ENCODE results near the gene FABP3. TPM values are rescaled to one million over a fixed set of nuclear protein-coding genes. Genes with fewer than 3 reads are reported as not detected.

FABP3 gene
- total RNA-seq, 2 donors from 2014 or later = 25.0 to 54.1 TPM

DNA sequence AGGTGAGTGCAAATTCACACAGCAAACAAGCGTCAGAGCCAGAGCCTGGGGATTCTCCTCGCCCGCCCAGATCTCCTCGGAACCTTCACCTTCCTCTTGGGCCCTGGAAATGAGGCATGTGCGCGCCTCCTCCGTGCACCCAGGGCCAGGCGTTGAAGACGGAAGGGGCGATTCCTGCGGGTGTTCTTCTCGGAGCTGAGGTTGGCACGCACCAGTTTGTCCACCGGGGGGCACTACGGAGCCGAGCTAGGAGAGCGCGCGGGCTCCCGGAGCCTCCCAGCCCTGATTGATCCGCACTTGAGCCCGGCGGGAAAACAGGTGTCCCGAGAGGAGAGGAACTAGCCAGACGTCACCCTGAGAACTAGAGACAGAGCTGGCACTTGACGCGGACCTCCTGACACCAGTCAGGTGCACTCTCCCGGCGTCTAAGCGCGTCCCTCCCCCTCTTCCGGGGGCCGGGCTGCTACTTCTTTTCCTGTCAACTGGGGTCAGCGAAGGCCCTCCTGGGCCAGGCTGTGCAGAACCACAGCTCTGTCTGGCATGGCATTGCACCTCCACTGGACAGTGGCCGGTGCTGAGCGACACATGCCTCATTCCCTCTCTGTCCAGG is 21.8 kb upstream of the FABP3 start:
- intact Hi-C loops (cut with DNase I) = loop anchor here (10.0 kb wide), 1 partner anchor 150 kb away; no protein-coding TSS in a partner anchor
- Histone ChIP-seq H3K36me3 (no peaks in the 10 kb centered on the region), H3K4me1 (replicated peaks) (peaks cover 1% of the 10 kb centered on the region)

DNA sequence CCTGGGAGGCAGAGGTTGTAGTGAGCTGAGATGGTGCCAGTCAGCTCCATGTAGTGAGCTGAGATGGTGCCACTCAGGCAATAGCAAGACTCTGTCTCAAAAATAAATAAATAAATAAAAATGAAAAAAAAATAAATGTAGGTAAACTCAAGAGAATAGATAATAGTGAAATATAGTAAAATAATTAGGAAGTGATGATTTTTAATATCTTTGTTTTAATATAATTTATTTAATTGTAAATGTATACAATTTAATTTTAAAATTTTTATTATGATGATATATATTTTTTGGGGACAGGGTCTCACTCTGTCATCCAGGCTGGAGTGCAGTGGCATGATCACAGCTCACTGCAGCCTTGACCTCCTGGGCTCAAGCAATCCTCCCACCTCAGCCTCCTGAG is 20.6 kb upstream of the FABP3 start:
- Histone ChIP-seq H3K27ac (no peak overlapping the region), H3K27me3 (replicated peaks; ENCODE audit: insufficient read depth) (no peaks in the 10 kb centered on the region), H3K9me3 (no peaks in the 10 kb centered on the region), H3K4me3 (no peak overlapping the region), H3K4me1 (replicated peaks) (peaks cover 4% of the 10 kb centered on the region), H3K36me3 (no peaks in the 10 kb centered on the region)
- DNase-seq (ENCODE audit: low spot score) = no peak
- no peak for TF ChIP-seq POLR2A (IDR thresholded peaks at IDR 0.05)
- TF ChIP-seq POLR2AphosphoS5 (IDR thresholded peaks at IDR 0.05) = no peak
- TF ChIP-seq, protein P1, sequence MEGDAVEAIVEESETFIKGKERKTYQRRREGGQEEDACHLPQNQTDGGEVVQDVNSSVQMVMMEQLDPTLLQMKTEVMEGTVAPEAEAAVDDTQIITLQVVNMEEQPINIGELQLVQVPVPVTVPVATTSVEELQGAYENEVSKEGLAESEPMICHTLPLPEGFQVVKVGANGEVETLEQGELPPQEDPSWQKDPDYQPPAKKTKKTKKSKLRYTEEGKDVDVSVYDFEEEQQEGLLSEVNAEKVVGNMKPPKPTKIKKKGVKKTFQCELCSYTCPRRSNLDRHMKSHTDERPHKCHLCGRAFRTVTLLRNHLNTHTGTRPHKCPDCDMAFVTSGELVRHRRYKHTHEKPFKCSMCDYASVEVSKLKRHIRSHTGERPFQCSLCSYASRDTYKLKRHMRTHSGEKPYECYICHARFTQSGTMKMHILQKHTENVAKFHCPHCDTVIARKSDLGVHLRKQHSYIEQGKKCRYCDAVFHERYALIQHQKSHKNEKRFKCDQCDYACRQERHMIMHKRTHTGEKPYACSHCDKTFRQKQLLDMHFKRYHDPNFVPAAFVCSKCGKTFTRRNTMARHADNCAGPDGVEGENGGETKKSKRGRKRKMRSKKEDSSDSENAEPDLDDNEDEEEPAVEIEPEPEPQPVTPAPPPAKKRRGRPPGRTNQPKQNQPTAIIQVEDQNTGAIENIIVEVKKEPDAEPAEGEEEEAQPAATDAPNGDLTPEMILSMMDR (IDR thresholded peaks at IDR 0.05) = no peak
- intact Hi-C loops (cut with DNase I) = loop anchor here (10.0 kb wide), 1 partner anchor 151 kb away; no protein-coding TSS in a partner anchor

More for the DNA sequence above, 21.8 kb upstream of the FABP3 start:
- H3K9me3 ChIP-seq = no peaks in the 10 kb centered on the region
- H3K27me3 ChIP-seq (replicated peaks; ENCODE audit: insufficient read depth) = no peaks in the 10 kb centered on the region
- H3K27ac ChIP-seq = peak overlapping the region in 1 of 2 donors; percentile 7
- peak overlapping the region in 1 of 2 donors; percentile 28 for H3K4me3 ChIP-seq
- DNase-seq (ENCODE audit: low spot score) = peak; percentile 84
- 3% methylated on average over 33 of the region's 36 CpGs for WGBS
- TF ChIP-seq, protein P1 (IDR thresholded peaks at IDR 0.05) = peak; percentile 58 to 92 (median 79)
- peak; percentile 22 for TF ChIP-seq POLR2A (IDR thresholded peaks at IDR 0.05)
- peak; percentile 60 for TF ChIP-seq POLR2AphosphoS5 (IDR thresholded peaks at IDR 0.05)

DNA sequence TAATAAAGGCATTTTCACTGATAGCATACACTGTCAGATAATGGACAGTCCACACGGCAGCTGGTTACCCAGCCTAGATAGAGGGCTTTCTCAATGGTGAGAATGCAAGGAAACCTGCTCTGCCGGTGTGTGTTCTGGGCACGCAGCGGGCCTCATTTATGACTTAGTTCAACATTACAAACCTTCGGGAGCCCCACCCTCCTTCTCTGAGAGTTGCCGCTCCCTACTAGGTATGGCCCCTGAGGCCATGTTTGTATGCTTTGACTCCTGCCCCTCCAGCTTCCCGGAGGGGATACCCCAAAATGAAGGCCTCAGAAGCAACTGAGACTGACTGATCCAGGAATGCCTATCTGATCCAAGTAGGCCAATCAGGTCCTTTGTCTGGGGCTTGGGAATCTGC is 17.2 kb upstream of the FABP3 start:
- WGBS = 41% methylated on average over 7 of the region's 7 CpGs

DNA sequence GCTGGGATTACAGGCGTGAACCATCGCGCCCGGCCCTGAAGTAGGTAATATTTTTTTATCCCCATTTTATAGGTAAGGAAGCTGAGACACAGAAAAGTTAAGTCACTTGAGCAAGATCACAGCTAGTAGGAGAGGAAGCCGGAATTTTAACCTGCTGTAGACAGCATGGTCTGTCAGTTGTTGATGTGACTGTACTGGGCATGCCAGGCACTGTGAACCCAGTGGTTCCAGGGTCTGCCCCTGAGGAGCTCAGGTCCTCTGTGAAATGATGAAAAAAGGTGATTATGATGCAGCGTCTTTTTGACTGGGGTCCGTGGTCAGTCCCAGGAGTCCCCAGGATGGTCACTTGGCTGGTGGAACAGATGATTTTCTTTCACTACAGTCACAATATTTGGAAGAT is 16.7 kb upstream of the FABP3 start:
- WGBS = 89% methylated on average over 7 of the region's 7 CpGs
- intact Hi-C loops (cut with DNase I) = loop anchor here (10.0 kb wide), 1 partner anchor 155 kb away; no protein-coding TSS in a partner anchor
- H3K4me1 ChIP-seq (replicated peaks) = peaks cover 4% of the 10 kb centered on the region

More for the DNA sequence above, 17.2 kb upstream of the FABP3 start:
- peak; percentile 90 for DNase-seq (ENCODE audit: low spot score)
- Histone ChIP-seq H3K9me3 (no peaks in the 10 kb centered on the region), H3K4me3 (no peak overlapping the region), H3K36me3 (no peaks in the 10 kb centered on the region), H3K27me3 (replicated peaks; ENCODE audit: insufficient read depth) (no peaks in the 10 kb centered on the region), H3K4me1 (replicated peaks) (peaks cover 4% of the 10 kb centered on the region), H3K27ac (peak overlapping the region; percentile 75 to 81)
- peak; percentile 91 for TF ChIP-seq POLR2AphosphoS5 (IDR thresholded peaks at IDR 0.05)
- TF ChIP-seq, protein P1 (IDR thresholded peaks at IDR 0.05) = no peak
- TF ChIP-seq POLR2A (IDR thresholded peaks at IDR 0.05) = peak; percentile 35
- intact Hi-C loops (cut with DNase I) = loop anchor here (10.0 kb wide), 1 partner anchor 155 kb away; no protein-coding TSS in a partner anchor

More for the DNA sequence above, 16.7 kb upstream of the FABP3 start:
- H3K4me3 ChIP-seq = no peak overlapping the region
- H3K36me3 ChIP-seq = no peaks in the 10 kb centered on the region
- peak overlapping the region; percentile 75 to 81 for H3K27ac ChIP-seq
- no peaks in the 10 kb centered on the region for H3K27me3 ChIP-seq (replicated peaks; ENCODE audit: insufficient read depth)
- DNase-seq (ENCODE audit: low spot score) = no peak
- TF ChIP-seq POLR2AphosphoS5 (IDR thresholded peaks at IDR 0.05) (no peak), POLR2A (IDR thresholded peaks at IDR 0.05) (no peak)
- TF ChIP-seq, protein P1 (IDR thresholded peaks at IDR 0.05) = no peak
- no peaks in the 10 kb centered on the region for H3K9me3 ChIP-seq
